ENCODE data around the gene NAP1L4.

- TF ChIP-seq, protein P1, sequence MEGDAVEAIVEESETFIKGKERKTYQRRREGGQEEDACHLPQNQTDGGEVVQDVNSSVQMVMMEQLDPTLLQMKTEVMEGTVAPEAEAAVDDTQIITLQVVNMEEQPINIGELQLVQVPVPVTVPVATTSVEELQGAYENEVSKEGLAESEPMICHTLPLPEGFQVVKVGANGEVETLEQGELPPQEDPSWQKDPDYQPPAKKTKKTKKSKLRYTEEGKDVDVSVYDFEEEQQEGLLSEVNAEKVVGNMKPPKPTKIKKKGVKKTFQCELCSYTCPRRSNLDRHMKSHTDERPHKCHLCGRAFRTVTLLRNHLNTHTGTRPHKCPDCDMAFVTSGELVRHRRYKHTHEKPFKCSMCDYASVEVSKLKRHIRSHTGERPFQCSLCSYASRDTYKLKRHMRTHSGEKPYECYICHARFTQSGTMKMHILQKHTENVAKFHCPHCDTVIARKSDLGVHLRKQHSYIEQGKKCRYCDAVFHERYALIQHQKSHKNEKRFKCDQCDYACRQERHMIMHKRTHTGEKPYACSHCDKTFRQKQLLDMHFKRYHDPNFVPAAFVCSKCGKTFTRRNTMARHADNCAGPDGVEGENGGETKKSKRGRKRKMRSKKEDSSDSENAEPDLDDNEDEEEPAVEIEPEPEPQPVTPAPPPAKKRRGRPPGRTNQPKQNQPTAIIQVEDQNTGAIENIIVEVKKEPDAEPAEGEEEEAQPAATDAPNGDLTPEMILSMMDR (conservative IDR thresholded peaks at IDR 0.05; ENCODE audit: low read depth, low read length), result no peak
- no peak for TF ChIP-seq EZH2 (IDR thresholded peaks at IDR 0.05; ENCODE audit: borderline replicate concordance, low read depth, low read length, poor library complexity, severe bottlenecking)
Measured at GRCh38 chr11:2995031-2995561, 3.0 kb upstream of the NAP1L4 start.
